GM23248 (cell line): Measurements from ENCODE around the gene ACACB.

Source experiments
- EZH2 ChIP-seq: fragments of 200-600 bp; sonication (generic); IDR thresholded peaks from 2 replicates; pipeline ENCODE4 v1.6.1; 2018; ENCODE audit warnings: antibody characterized with exemption, mild to moderate bottlenecking; ENCODE audit not compliant: insufficient read depth, poor library complexity, severe bottlenecking
- EZH2phosphoT487 ChIP-seq: fragments of 200-600 bp; sonication (generic); IDR thresholded peaks from 2 replicates; pipeline ENCODE4 v1.6.1; 2018; ENCODE audit warnings: antibody characterized with exemption, moderate library complexity, mild to moderate bottlenecking, low read depth; ENCODE audit not compliant: insufficient read depth

DNA sequence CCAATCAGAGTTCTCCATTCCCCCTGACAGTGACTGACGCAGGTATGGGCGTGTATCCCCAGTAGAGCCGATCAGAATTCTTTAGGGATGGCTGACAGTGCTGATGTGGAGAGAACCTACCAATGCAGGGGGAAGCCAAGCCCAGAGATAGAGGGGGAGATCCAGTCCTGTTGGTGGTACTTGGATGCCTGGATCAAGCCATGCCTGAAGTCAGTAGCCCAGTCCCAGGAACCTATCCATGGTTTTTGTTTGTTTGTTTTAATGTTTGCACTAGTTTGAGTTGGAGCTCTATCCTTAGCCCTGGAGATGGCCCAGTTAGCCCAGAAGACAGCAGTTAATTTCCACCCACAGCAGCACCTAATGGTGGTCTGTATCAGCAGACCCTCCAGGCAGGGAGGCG is 152.5 kb downstream of the ACACB start:
- TF ChIP-seq EZH2 (no peak), EZH2phosphoT487 (no peak)
